Large intestine (tissue), 3 donors: ENCODE results near the gene FAM50A. TPM values are rescaled to one million over a fixed set of nuclear protein-coding genes. Genes with fewer than 3 reads are reported as not detected.

Experiments used
- DNase-seq, 2 donors: peaks; one replicate each; pipeline versions ENCODE4 v3.0.0 to v3.0.0-alpha.2; 2013
- H3K27ac ChIP-seq: one replicate; pipeline ENCODE4 v1.5.1; 2013; ENCODE audit warnings: low read length
- H3K27me3 ChIP-seq: 2 replicates; pipeline ENCODE4 v1.6.1; 2013; ENCODE audit warnings: low read length; ENCODE audit not compliant: control insufficient read depth, insufficient read depth
- H3K36me3 ChIP-seq: 2 replicates; pipeline ENCODE4 v1.6.1; 2013; ENCODE audit warnings: low read length; ENCODE audit not compliant: control insufficient read depth, insufficient read depth
- H3K4me1 ChIP-seq: one replicate; pipeline ENCODE4 v1.6.1; 2013; ENCODE audit warnings: low read length; ENCODE audit not compliant: control insufficient read depth, insufficient read depth
- H3K4me3 ChIP-seq: one replicate; pipeline ENCODE4 v1.5.1; 2013; ENCODE audit warnings: low read length
- H3K9me3 ChIP-seq: one replicate; pipeline ENCODE4 v1.6.1; 2013; ENCODE audit warnings: mild to moderate bottlenecking, low read depth, low read length, moderate library complexity; ENCODE audit not compliant: control insufficient read depth
- WGBS: methylation state at CpG from one replicate; pipeline ENCODE4 v1.1.5; 2013; ENCODE audit warnings: low lambda C conversion rate; ENCODE audit not compliant: insufficient coverage; 5-methylcytosine and 5-hydroxymethylcytosine counted together
- polyA plus RNA-seq: library from polyadenylated mRNA; unstranded; fragments of 120-200 nt; gene quantifications from one replicate; pipeline ENCODE4 v1.2.1, GENCODE V29; 2013

Gene FAM50A
- polyA plus RNA-seq, 1 donor: 71.3 TPM

DNA sequence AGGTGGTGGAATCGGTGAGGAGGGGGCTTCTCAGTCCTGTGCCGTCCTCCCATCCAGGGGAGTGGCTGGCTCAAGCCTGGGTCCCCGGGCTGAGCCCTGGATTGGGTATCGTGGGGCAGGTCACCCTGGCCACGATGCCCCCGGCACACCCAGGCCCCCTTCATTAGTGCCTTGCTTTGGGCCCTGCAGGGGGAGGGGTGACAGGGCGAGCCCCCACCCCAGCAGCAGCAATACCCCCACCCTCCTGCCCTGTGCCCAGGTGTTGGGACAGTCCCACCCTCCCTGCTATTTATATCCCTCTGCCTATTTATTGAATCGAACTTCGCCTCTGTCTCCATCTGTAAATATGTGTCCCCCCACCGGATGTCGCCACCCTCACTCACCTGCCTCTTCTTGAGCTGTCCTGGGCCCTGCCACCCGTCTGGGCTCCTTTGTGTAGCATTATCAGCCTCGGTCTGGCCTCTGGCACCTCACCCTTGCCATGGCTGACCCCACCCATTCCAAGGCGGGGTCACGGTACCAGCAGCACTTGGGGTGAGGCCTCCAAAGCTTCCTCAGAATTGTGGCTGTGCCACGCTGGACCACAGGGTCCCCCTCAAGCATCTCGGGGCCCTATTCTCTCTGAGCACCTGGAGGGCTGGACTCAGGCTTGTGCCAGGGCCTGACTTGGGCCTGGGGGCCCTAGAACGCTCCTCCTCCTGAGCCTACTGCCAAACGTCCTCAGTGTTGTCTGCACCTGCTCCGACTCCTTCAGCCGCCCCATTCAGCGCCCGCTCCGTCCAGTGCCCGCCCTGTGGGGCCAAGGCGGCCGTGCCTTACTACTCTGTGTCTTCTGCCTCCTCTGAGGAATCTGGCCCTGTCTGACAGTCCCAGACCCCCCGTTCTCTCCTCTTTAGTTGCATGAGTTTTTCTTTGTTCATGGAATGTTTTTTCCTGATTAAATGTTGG, 29.0 kb downstream of the FAM50A start:
- Histone ChIP-seq H3K4me1 (peaks cover 5% of the 10 kb centered on the region), H3K4me3 (no peak overlapping the region), H3K27me3 (no peaks in the 10 kb centered on the region), H3K9me3 (no peaks in the 10 kb centered on the region), H3K36me3 (peaks cover 29% of the 10 kb centered on the region), H3K27ac (no peak overlapping the region)
- WGBS: no CpG with 5 or more reads among the region's 28 CpGs
- DNase-seq: no peak

DNA sequence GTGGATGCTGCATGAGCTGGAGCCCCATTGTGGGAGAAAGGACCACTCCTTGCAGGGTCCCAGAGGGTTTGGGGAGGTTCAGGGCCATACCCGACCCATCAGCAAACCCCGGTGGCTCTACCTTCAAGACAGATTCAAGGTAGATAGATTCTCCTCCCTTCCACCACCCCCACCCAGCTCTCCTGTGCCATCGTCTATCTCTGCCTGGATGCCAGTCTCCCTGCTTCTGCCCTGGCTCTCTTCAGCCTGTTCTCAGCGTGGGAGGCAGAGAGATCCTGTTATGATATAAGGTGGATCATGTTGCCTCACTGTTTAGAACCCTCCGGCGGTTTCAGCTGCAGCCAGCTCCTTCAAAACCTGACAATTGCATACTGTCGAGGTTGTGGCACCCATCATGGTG, 29.7 kb downstream of the FAM50A start:
- no peaks in the 10 kb centered on the region for H3K9me3 ChIP-seq
- peaks cover 7% of the 10 kb centered on the region for H3K4me1 ChIP-seq
- peaks cover 26% of the 10 kb centered on the region for H3K36me3 ChIP-seq
- DNase-seq: no peak
- no peak overlapping the region for H3K4me3 ChIP-seq
- no peaks in the 10 kb centered on the region for H3K27me3 ChIP-seq
- H3K27ac ChIP-seq: no peak overlapping the region
- no CpG with 5 or more reads among the region's 7 CpGs for WGBS

DNA sequence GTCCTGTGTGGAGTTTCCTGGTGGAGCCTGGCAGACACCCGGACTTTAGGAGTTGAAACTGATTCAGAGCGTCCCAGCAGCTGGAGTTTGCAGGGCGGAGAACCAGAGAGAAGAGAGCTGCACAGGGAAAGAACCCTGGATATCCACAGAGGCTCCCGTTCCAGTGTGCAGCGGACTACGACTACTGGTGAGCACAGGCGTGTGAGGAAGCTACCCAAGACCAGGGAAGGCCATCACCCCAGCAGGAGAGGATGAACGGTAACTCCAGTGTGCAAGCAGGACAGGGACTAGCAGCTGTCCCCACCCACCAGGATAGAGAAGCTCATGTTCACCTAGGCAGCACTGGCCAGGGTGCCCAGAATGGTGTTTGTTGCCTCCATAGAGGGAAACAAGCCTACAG, 32.9 kb downstream of the FAM50A start:
- Histone ChIP-seq H3K36me3 (peaks cover 3% of the 10 kb centered on the region), H3K9me3 (no peaks in the 10 kb centered on the region), H3K4me1 (peaks cover 13% of the 10 kb centered on the region), H3K27me3 (no peaks in the 10 kb centered on the region), H3K4me3 (no peak overlapping the region), H3K27ac (no peak overlapping the region)
- no CpG with 5 or more reads among the region's 8 CpGs for WGBS
- DNase-seq: no peak

DNA sequence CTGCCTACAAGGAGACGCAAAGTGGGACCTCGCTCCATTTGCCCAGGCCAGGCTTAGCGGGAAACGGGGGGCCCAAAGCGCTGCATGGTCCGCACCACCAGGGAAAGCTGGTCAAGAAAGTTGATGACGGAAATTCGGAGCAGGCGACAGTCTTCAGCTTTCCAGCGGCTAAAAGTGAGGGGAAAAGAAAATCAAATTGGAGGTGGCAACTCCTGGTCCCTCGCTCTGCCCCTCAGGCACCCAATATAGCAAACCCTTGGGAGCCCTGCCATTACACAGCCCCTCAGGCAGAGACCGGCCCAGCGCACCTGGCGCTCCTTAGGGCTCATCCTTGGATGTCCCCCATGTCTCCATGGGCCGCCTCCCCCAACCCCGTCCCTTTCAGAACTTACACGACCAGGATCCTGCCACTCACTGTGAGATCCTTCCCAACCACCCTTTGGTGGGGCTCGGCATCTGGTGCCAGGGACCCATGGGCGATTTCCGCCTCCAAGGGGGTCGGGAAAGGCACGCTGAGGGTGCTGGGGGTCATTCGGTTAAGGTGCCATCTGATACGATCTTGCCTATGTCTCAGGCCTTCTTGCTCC, 34.0 kb downstream of the FAM50A start:
- no peak for DNase-seq
- WGBS: no CpG with 5 or more reads among the region's 24 CpGs

DNA sequence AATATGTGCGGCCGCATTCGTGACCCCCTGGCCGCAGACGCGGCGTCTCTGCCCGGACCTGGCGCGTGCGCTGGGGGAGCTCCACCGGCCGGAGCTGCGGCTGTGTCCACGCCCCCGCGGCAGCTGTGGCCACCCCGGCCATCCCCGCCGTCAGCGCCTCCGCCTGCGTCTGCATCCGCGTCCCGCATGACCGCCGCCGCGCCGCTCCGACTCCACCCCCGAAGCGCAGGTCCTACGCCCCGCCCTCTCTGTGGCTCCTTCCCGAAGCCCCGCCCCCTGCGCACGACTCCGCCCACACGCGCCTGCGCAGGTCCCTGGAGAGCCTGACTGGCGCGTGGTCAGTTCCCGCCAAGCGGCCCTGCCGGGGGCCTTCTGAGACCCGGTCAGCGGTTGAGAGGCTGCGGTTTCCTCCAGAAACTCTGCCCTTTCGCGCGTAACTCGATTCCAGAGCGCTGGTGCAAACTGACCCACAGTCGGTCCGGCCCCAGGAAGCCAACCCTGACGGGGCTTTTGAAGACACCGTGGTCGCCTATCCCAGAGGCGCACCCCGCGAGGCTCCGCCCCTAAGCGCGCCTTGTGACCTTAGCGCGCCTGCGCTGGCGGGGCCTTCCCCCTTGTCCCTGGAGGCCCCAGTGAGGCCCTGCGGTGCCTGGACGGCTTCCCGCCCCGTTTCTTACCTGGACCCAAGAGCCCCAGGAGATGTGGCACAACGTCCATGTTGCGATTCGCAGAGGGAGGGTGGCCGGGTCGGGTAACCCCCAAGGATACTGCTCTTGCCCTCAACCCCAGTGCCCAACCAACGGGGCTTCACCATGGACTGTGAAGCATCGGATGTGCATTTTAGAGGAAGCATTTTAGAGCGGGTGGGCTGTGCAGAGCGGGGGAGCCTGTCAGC, 35.0 kb downstream of the FAM50A start, which contains the start of gene LAGE3:
Gene LAGE3 (minus strand): TSS at position 554 of the 895 bp plus-strand sequence. CDS start 366 bp downstream, at position 188.
- Histone ChIP-seq H3K36me3 (peaks cover under 1% of the 10 kb centered on the region), H3K27ac (peak within 1 kb of the TSS; percentile 81), H3K4me1 (peaks cover 11% of the 10 kb centered on the region), H3K9me3 (no peaks in the 10 kb centered on the region), H3K27me3 (no peaks in the 10 kb centered on the region), H3K4me3 (peak within 1 kb of the TSS; percentile 49)
- DNase-seq: peak; percentile 88 to 92
- WGBS: no CpG with 5 or more reads among the region's 85 CpGs

More for the DNA sequence above, 34.0 kb downstream of the FAM50A start:
- Histone ChIP-seq H3K27me3 (no peaks in the 10 kb centered on the region), H3K36me3 (peaks cover under 1% of the 10 kb centered on the region), H3K4me1 (peaks cover 11% of the 10 kb centered on the region), H3K27ac (no peak overlapping the region), H3K9me3 (no peaks in the 10 kb centered on the region), H3K4me3 (peak overlapping the region; percentile 49)

DNA sequence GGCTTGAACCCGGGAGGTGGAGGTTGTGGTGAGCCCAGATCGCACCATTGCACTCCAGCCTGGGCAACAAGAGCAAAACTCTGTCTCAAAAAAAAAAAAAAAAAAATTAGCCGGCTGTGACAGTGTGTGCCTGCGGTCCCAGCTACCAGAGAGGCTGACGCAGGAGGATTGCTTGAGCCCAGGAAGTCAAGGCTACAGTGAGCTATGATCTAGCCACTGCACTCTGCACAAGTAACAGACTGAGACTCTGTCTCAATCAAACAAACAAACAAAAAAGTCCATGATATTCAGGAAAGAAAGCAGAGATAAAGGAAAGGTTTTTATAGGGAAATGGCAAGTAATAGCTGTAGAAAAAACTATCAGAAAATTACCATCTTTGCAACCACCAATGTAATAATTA, 37.3 kb downstream of the FAM50A start:
- no peak overlapping the region for H3K4me3 ChIP-seq
- no peaks in the 10 kb centered on the region for H3K27me3 ChIP-seq
- DNase-seq: no peak
- peaks cover 14% of the 10 kb centered on the region for H3K36me3 ChIP-seq
- H3K27ac ChIP-seq: no peak overlapping the region
- H3K9me3 ChIP-seq: no peaks in the 10 kb centered on the region
- WGBS: no CpG with 5 or more reads among the region's 5 CpGs
- H3K4me1 ChIP-seq: peaks cover 23% of the 10 kb centered on the region

DNA sequence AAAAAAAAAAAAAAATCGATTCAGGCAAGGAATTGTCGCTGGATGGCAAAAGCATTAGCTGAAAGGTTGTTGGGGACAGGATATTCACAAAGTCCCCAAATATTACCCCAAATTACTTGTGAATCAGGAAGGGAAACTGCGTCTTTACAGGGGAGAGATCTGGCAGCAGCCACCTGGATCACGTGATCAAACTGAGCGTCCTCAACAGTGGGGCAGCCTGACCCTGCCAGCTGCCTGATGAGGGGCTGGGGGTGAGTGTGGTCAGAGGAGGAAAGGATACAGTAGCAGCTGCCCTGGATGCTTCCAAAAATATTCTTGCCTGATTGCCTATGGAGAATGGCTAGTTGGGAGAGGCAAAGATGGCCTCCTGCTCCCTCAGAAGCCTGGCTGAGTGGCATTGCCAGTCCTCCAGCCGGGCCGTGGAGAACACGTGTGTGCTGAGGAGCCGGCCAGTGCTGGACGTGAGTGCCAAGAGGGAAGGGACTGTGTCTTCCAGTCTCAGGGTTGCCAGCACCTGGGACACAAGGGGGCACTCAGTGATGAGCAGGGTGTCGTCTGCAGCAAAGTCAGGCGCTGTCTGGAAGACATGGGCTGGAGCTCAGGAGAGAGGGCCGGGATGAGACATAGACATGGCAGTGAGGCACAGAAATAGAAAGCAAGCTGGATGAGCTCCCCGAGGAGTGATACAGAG, 38.1 kb downstream of the FAM50A start:
- H3K9me3 ChIP-seq: no peaks in the 10 kb centered on the region
- peaks cover 25% of the 10 kb centered on the region for H3K4me1 ChIP-seq
- no peak for DNase-seq
- WGBS: no CpG with 5 or more reads among the region's 14 CpGs
- no peak overlapping the region for H3K4me3 ChIP-seq
- peaks cover 14% of the 10 kb centered on the region for H3K36me3 ChIP-seq
- no peak overlapping the region for H3K27ac ChIP-seq
- no peaks in the 10 kb centered on the region for H3K27me3 ChIP-seq

DNA sequence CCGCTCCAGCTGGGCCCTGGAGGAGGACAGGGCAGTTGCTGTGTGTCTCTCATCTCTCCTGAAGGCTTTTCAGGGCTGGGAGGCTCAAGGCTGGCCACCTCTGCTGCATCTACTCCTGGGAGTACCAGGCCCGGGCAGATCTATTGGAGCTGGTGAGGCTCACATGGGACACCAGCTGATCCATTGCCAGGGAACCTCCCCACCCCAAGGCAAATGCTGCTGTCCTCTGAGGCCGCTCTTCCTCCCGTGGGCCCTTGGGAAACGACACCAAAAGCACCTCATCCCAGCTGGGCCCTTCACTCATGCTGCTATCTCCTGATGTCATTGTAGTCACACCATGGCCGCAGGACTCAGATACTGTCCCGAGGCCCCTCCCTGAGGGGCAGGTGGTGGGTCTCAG, 38.8 kb downstream of the FAM50A start:
- H3K27me3 ChIP-seq: no peaks in the 10 kb centered on the region
- no peaks in the 10 kb centered on the region for H3K9me3 ChIP-seq
- H3K4me3 ChIP-seq: no peak overlapping the region
- DNase-seq: no peak
- peaks cover 16% of the 10 kb centered on the region for H3K36me3 ChIP-seq
- H3K4me1 ChIP-seq: peaks cover 28% of the 10 kb centered on the region
- no peak overlapping the region for H3K27ac ChIP-seq
- no CpG with 5 or more reads among the region's 7 CpGs for WGBS

DNA sequence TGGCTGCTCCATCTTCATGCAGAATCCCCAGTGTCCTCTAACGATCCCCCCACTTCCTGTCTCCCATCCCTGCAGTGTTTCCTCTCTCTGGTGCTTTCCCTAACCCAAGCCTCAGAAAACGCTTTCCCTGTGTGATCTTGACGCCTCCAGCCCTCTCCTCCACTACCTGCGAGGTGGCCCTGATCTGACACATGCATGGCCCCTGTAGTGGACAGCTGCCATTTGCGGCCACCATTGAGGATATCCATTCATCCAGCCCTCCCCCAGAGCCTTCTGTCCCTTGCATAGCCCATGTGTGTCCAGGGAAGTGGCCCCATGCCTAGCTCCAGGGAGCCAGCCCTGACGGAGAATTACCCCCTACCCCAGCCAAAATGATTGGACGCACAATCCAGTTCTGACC, 39.4 kb downstream of the FAM50A start:
- H3K9me3 ChIP-seq: no peaks in the 10 kb centered on the region
- H3K4me1 ChIP-seq: peaks cover 23% of the 10 kb centered on the region
- H3K4me3 ChIP-seq: no peak overlapping the region
- peaks cover 16% of the 10 kb centered on the region for H3K36me3 ChIP-seq
- H3K27me3 ChIP-seq: no peaks in the 10 kb centered on the region
- no peak for DNase-seq
- no peak overlapping the region for H3K27ac ChIP-seq
- no CpG with 5 or more reads among the region's 7 CpGs for WGBS
